GM23338 (cell line): ENCODE results near the gene OPTC. TPM values are rescaled to one million over a fixed set of nuclear protein-coding genes. Genes with fewer than 3 reads are reported as not detected.

ENCODE experiments used
- ATAC-seq: fragments of 200-7000 bp; cut with Tn5 transposase; 3 replicates; pipeline ENCODE4 v1.9.1; 2020
- DNase-seq: peaks from one replicate; pipeline ENCODE4 v3.0.0-alpha.2; 2015; ENCODE audit warnings: low spot score
- H2AFZ ChIP-seq: fragments of 200-600 bp; sonication (generic); 2 replicates; pipeline ENCODE4 v1.8.0; 2016; ENCODE audit warnings: antibody characterized with exemption, mild to moderate bottlenecking, moderate library complexity
- H3F3A ChIP-seq: fragments of 200-600 bp; sonication (generic); replicated peaks from 2 replicates; pipeline ENCODE4 v1.8.0; 2017; ENCODE audit warnings: antibody characterized with exemption, mixed run types, low read depth
- H3K27ac ChIP-seq: fragments of 200-600 bp; sonication (generic); 2 replicates; pipeline ENCODE4 v1.6.1; 2016; ENCODE audit warnings: low read depth
- H3K27me3 ChIP-seq: fragments of 200-600 bp; sonication (generic); 2 replicates; pipeline ENCODE4 v1.8.0; 2016; ENCODE audit warnings: mild to moderate bottlenecking, mixed run types, moderate library complexity; ENCODE audit not compliant: insufficient read depth
- H3K36me3 ChIP-seq: fragments of 200-600 bp; sonication (generic); 2 replicates; pipeline ENCODE4 v1.8.0; 2016; ENCODE audit warnings: mild to moderate bottlenecking; ENCODE audit not compliant: insufficient read depth
- H3K4me1 ChIP-seq: fragments of 200-600 bp; sonication (generic); 2 replicates; pipeline ENCODE4 v1.8.0; 2016; ENCODE audit warnings: mild to moderate bottlenecking, moderate library complexity; ENCODE audit not compliant: insufficient read depth
- H3K4me2 ChIP-seq: fragments of 200-600 bp; sonication (generic); 2 replicates; pipeline ENCODE4 v1.7.1; 2017; ENCODE audit warnings: mixed run types
- H3K4me3 ChIP-seq: fragments of 200-600 bp; sonication (generic); 2 replicates; pipeline ENCODE4 v1.6.1; 2016; ENCODE audit warnings: mixed run types
- H3K79me2 ChIP-seq: fragments of 200-600 bp; sonication (generic); replicated peaks from 2 replicates; pipeline ENCODE4 v1.8.0; 2017; ENCODE audit warnings: mild to moderate bottlenecking; ENCODE audit not compliant: insufficient read depth
- H3K9me2 ChIP-seq: fragments of 200-600 bp; sonication (generic); 2 replicates; pipeline ENCODE4 v1.8.0; 2017; ENCODE audit not compliant: insufficient read depth
- H4K20me1 ChIP-seq: fragments of 200-600 bp; sonication (generic); replicated peaks from 2 replicates; pipeline ENCODE4 v1.8.0; 2017; ENCODE audit warnings: mild to moderate bottlenecking; ENCODE audit not compliant: insufficient read depth
- H3K27ac Mint-ChIP-seq: 2 replicates; pipeline ENCODE4 v1.8.0; 2020; ENCODE audit warnings: inconsistent platforms, mild to moderate bottlenecking, moderate library complexity, mixed read lengths
- H3K27me3 Mint-ChIP-seq: 3 replicates; pipeline ENCODE4 v1.8.0; 2022; ENCODE audit warnings: low read depth, mild to moderate bottlenecking, moderate library complexity, mixed read lengths, inconsistent platforms; ENCODE audit not compliant: insufficient read depth, poor library complexity
- H3K36me3 Mint-ChIP-seq: 3 replicates; pipeline ENCODE4 v1.8.0; 2021; ENCODE audit warnings: low read depth, mild to moderate bottlenecking, inconsistent platforms, moderate library complexity, mixed read lengths
- H3K4me1 Mint-ChIP-seq: 3 replicates; pipeline ENCODE4 v1.8.0; 2020; ENCODE audit warnings: mild to moderate bottlenecking, inconsistent platforms, mixed read lengths
- H3K4me3 Mint-ChIP-seq: 3 replicates; pipeline ENCODE4 v1.8.0; 2021; ENCODE audit warnings: moderate library complexity, mild to moderate bottlenecking, inconsistent platforms, mixed read lengths
- H3K9me3 Mint-ChIP-seq: 3 replicates; pipeline ENCODE4 v1.8.0; 2020; ENCODE audit warnings: moderate library complexity, mild to moderate bottlenecking, inconsistent platforms, mixed read lengths
- CREB1 ChIP-seq: fragments of 250-450 bp; sonication (Bioruptor Pico); IDR thresholded peaks from 2 replicates; pipeline ENCODE4 v1.5.0; 2020; ENCODE audit warnings: low read depth, mild to moderate bottlenecking, moderate library complexity
- CTCF ChIP-seq, 2 experiments: fragments of 200-600 bp in 1 of 2; sonication (generic) in 1 of 2; conservative IDR thresholded peaks; 2 replicates each; pipeline versions ENCODE4 v1.5.1 to v1.6.1; 2016 to 2017; ENCODE audit warnings: antibody characterized with exemption in 2 of 2, low read depth in 2 of 2, mild to moderate bottlenecking in 2 of 2, moderate library complexity in 1 of 2
- ETS1 ChIP-seq: IDR thresholded peaks from 2 replicates; pipeline ENCODE4 v1.6.1; 2016; ENCODE audit warnings: antibody characterized with exemption
- EZH2phosphoT487 ChIP-seq: fragments of 200-600 bp; sonication (generic); IDR thresholded peaks from one replicate; pipeline ENCODE4 v1.8.1; 2018; ENCODE audit warnings: antibody characterized with exemption; ENCODE audit not compliant: unreplicated experiment
- NANOG ChIP-seq: IDR thresholded peaks from 2 replicates; pipeline ENCODE4 v1.6.1; 2016; ENCODE audit warnings: antibody characterized with exemption, borderline replicate concordance
- POLR2AphosphoS5 ChIP-seq: IDR thresholded peaks from 2 replicates; pipeline ENCODE4 v1.6.1; 2016; ENCODE audit warnings: antibody characterized with exemption, low read depth
- REST ChIP-seq: IDR thresholded peaks from one replicate; pipeline ENCODE4 v1.6.1; 2018; ENCODE audit warnings: antibody characterized with exemption; ENCODE audit not compliant: unreplicated experiment
- STAT1 ChIP-seq: IDR thresholded peaks from one replicate; pipeline ENCODE4 v1.6.1; 2016; ENCODE audit warnings: antibody characterized with exemption; ENCODE audit not compliant: unreplicated experiment
- ZNF114 ChIP-seq: fragments of 250-450 bp; sonication (Bioruptor Pico); IDR thresholded peaks from 2 replicates; pipeline ENCODE4 v1.5.0; 2020; ENCODE audit warnings: mild to moderate bottlenecking, moderate library complexity
- ZNF331 ChIP-seq: fragments of 250-450 bp; sonication (Bioruptor Pico); IDR thresholded peaks from 2 replicates; pipeline ENCODE4 v1.5.0; 2020; ENCODE audit warnings: low read depth, mild to moderate bottlenecking, moderate library complexity
- polyA plus RNA-seq: library from polyadenylated mRNA; unstranded; fragments of >200 nt; fragmentation: Nextera tagmentation; extraction: Ambion mirVana; gene quantifications from 2 replicates; pipeline ENCODE4 v1.2.1, GENCODE V29; 2016
- total RNA-seq: library from RNA; depleted of rRNA; stranded (reverse); fragments of >200 nt; shearing (Covaris generic); gene quantifications from 2 replicates; pipeline ENCODE4 v1.2.3, GENCODE V29; 2014

The OPTC gene
- total and polyA plus RNA-seq, 2 experiments from 2014 or later, result 0.50 to 1.0 TPM

GRCh38 chr1:203523667-203524066, 29.7 kb downstream of the OPTC start (continued):
- TF ChIP-seq REST (no peak), POLR2AphosphoS5 (no peak), STAT1 (no peak), ZNF114 (CRISPR knock-in tag) (no peak)

GRCh38 chr1:203524152-203524551, 30.2 kb downstream of the OPTC start:
- peaks cover 27% of the 10 kb centered on the region for H3K27me3 ChIP-seq
- Mint-ChIP-seq H3K27ac (no peak overlapping the region), H3K27me3 (peaks cover 39% of the 10 kb centered on the region), H3K9me3 (no peaks in the 10 kb centered on the region; the same call in 2 of the 3 replicates), H3K36me3 (no peaks in the 10 kb centered on the region), H3K4me3 (no peak overlapping the region), H3K4me1 (peaks cover 51% of the 10 kb centered on the region)
- no peaks in the 10 kb centered on the region for H3F3A ChIP-seq
- no peak overlapping the region for H3K4me3 ChIP-seq
- peaks cover 46% of the 10 kb centered on the region for H3K4me1 ChIP-seq
- DNase-seq (no peak), ATAC-seq (no peak)
- no peak overlapping the region for H3K27ac ChIP-seq
- no peaks in the 10 kb centered on the region for H4K20me1 ChIP-seq
- TF ChIP-seq CTCF (conservative IDR thresholded peaks at IDR 0.05; ENCODE audit: low read depth in 2 of 2) (no peak), REST (no peak), ZNF114 (CRISPR knock-in tag) (no peak), NANOG (no peak), CREB1 (CRISPR knock-in tag) (no peak), ETS1 (no peak), ZNF331 (CRISPR knock-in tag) (no peak), POLR2AphosphoS5 (no peak), EZH2phosphoT487 (no peak)
- H3K4me2 ChIP-seq, result no peak overlapping the region
- no peaks in the 10 kb centered on the region for H3K79me2 ChIP-seq
- no peak overlapping the region for H2AFZ ChIP-seq
- H3K9me2 ChIP-seq, result no peaks in the 10 kb centered on the region
- H3K36me3 ChIP-seq, result no peaks in the 10 kb centered on the region
